HEK293 (cell line): ENCODE measurements around the gene ZNF764.
A peak's percentile ranks its signal among the peaks of the same experiment; 100 is the strongest.

Experiments
- GFI1B ChIP-seq: fragments of 450-650 bp; formaldehyde crosslinking; IDR thresholded peaks from 2 replicates; pipeline ENCODE4 v1.5.1; 2016; ENCODE audit warnings: missing biosample characterization, missing genetic modification characterization
- MYNN ChIP-seq: fragments of 450-650 bp; formaldehyde crosslinking; IDR thresholded peaks from 2 replicates; pipeline ENCODE4 v1.5.1; 2016; ENCODE audit warnings: missing biosample characterization, missing genetic modification characterization, borderline replicate concordance
- MZF1 ChIP-seq: fragments of 450-650 bp; formaldehyde crosslinking; IDR thresholded peaks from 2 replicates; pipeline ENCODE4 v1.5.1; 2017; ENCODE audit warnings: missing biosample characterization, missing genetic modification characterization, borderline replicate concordance
- SP2 ChIP-seq: fragments of 450-650 bp; formaldehyde crosslinking; IDR thresholded peaks from 2 replicates; pipeline ENCODE4 v1.5.1; 2016; ENCODE audit warnings: missing biosample characterization, missing genetic modification characterization
- SP7 ChIP-seq: fragments of 450-650 bp; formaldehyde crosslinking; IDR thresholded peaks from 2 replicates; pipeline ENCODE4 v1.5.1; 2016; ENCODE audit warnings: missing biosample characterization, missing genetic modification characterization
- WT1 ChIP-seq: fragments of 450-650 bp; formaldehyde crosslinking; IDR thresholded peaks from 2 replicates; pipeline ENCODE4 v1.5.1; 2016; ENCODE audit warnings: missing biosample characterization, missing genetic modification characterization
- YY2 ChIP-seq: fragments of 450-650 bp; formaldehyde crosslinking; IDR thresholded peaks from 2 replicates; pipeline ENCODE4 v1.5.1; 2016; ENCODE audit warnings: missing biosample characterization, missing genetic modification characterization
- ZBTB21 ChIP-seq: fragments of 450-650 bp; formaldehyde crosslinking; IDR thresholded peaks from 2 replicates; pipeline ENCODE4 v1.5.1; 2017; ENCODE audit warnings: missing biosample characterization, missing genetic modification characterization
- ZFP3 ChIP-seq: fragments of 450-650 bp; formaldehyde crosslinking; IDR thresholded peaks from 2 replicates; pipeline ENCODE4 v1.5.1; 2016; ENCODE audit warnings: low read depth, missing biosample characterization, missing genetic modification characterization
- ZFP41 ChIP-seq: fragments of 450-650 bp; formaldehyde crosslinking; IDR thresholded peaks from 2 replicates; pipeline ENCODE4 v1.5.1; 2016; ENCODE audit warnings: missing biosample characterization, missing genetic modification characterization, borderline replicate concordance
- ZIC2 ChIP-seq: fragments of 450-650 bp; formaldehyde crosslinking; IDR thresholded peaks from 2 replicates; pipeline ENCODE4 v1.5.1; 2016; ENCODE audit warnings: missing biosample characterization, missing genetic modification characterization
- ZNF132 ChIP-seq: fragments of 450-650 bp; formaldehyde crosslinking; IDR thresholded peaks from 2 replicates; pipeline ENCODE4 v1.5.1; 2017; ENCODE audit warnings: missing biosample characterization, missing genetic modification characterization, borderline replicate concordance
- ZNF133 ChIP-seq: fragments of 450-650 bp; formaldehyde crosslinking; IDR thresholded peaks from 2 replicates; pipeline ENCODE4 v1.5.1; 2016; ENCODE audit warnings: missing biosample characterization, missing genetic modification characterization
- ZNF184 ChIP-seq: fragments of 450-650 bp; IDR thresholded peaks from 2 replicates; pipeline ENCODE4 v1.5.1; 2018; ENCODE audit warnings: missing biosample characterization, mild to moderate bottlenecking, missing genetic modification characterization
- ZNF19 ChIP-seq: fragments of 450-650 bp; formaldehyde crosslinking; IDR thresholded peaks from 2 replicates; pipeline ENCODE4; 2016; ENCODE audit warnings: missing biosample characterization, missing genetic modification characterization, low read depth
- ZNF211 ChIP-seq: fragments of 450-650 bp; formaldehyde crosslinking; IDR thresholded peaks from 2 replicates; pipeline ENCODE4 v1.5.1; 2016; ENCODE audit warnings: low read depth, missing biosample characterization, missing genetic modification characterization
- ZNF214 ChIP-seq: fragments of 450-650 bp; formaldehyde crosslinking; IDR thresholded peaks from 2 replicates; pipeline ENCODE4 v1.5.1; 2017; ENCODE audit warnings: missing biosample characterization, mild to moderate bottlenecking, missing genetic modification characterization, borderline replicate concordance
- ZNF221 ChIP-seq: fragments of 450-650 bp; formaldehyde crosslinking; IDR thresholded peaks from 2 replicates; pipeline ENCODE4 v1.5.1; 2017; ENCODE audit warnings: missing biosample characterization, missing genetic modification characterization, borderline replicate concordance
- ZNF239 ChIP-seq: fragments of 450-650 bp; formaldehyde crosslinking; IDR thresholded peaks from 2 replicates; pipeline ENCODE4 v1.5.1; 2016; ENCODE audit warnings: missing biosample characterization, missing genetic modification characterization
- ZNF37A ChIP-seq: fragments of 450-650 bp; IDR thresholded peaks from 2 replicates; pipeline ENCODE4 v1.5.1; 2018; ENCODE audit warnings: missing biosample characterization, missing genetic modification characterization
- ZNF521 ChIP-seq: fragments of 450-650 bp; formaldehyde crosslinking; IDR thresholded peaks from 2 replicates; pipeline ENCODE4 v1.5.1; 2017; ENCODE audit warnings: missing biosample characterization, mild to moderate bottlenecking, missing genetic modification characterization
- ZNF664 ChIP-seq: fragments of 450-650 bp; formaldehyde crosslinking; IDR thresholded peaks from 2 replicates; pipeline ENCODE4 v1.5.1; 2016; ENCODE audit warnings: missing biosample characterization, missing genetic modification characterization
- ZNF670 ChIP-seq: fragments of 450-650 bp; formaldehyde crosslinking; IDR thresholded peaks from 2 replicates; pipeline ENCODE4 v1.5.1; 2016; ENCODE audit warnings: missing biosample characterization, missing genetic modification characterization, low read depth
- ZSCAN23 ChIP-seq: fragments of 450-650 bp; formaldehyde crosslinking; IDR thresholded peaks from 2 replicates; pipeline ENCODE4 v1.5.1; 2016; ENCODE audit warnings: missing biosample characterization, missing genetic modification characterization
- TF ChIP-seq, protein P1 (sequence below): fragments of 450-650 bp; formaldehyde crosslinking; IDR thresholded peaks from 2 replicates; pipeline ENCODE4 v1.5.1; 2016; ENCODE audit warnings: missing biosample characterization, missing genetic modification characterization, borderline replicate concordance
- TF ChIP-seq, protein P2 (sequence below): IDR thresholded peaks from 2 replicates; pipeline ENCODE4 v1.6.1; 2011; ENCODE audit warnings: mild to moderate bottlenecking, low read depth, low read length, borderline replicate concordance
- TF ChIP-seq, protein P3 (sequence below): sonication (generic); formaldehyde crosslinking; IDR thresholded peaks from 2 replicates; pipeline ENCODE4 v1.8.1; 2022; ENCODE audit warnings: mild to moderate bottlenecking, moderate library complexity, missing genetic modification reagents
- TF ChIP-seq, protein P4 (sequence below): fragments of 450-650 bp; formaldehyde crosslinking; IDR thresholded peaks from 2 replicates; pipeline ENCODE4 v1.5.1; 2016; ENCODE audit warnings: missing biosample characterization, missing genetic modification characterization
- TF ChIP-seq, protein P5 (sequence below): fragments of 450-650 bp; formaldehyde crosslinking; IDR thresholded peaks from 2 replicates; pipeline ENCODE4 v1.5.1; 2016; ENCODE audit warnings: missing biosample characterization, missing genetic modification characterization
- TF ChIP-seq, protein P6 (sequence below): fragments of 450-650 bp; formaldehyde crosslinking; IDR thresholded peaks from 2 replicates; pipeline ENCODE4 v1.5.1; 2016; ENCODE audit warnings: missing biosample characterization, missing genetic modification characterization

The ZNF764 gene

DNA sequence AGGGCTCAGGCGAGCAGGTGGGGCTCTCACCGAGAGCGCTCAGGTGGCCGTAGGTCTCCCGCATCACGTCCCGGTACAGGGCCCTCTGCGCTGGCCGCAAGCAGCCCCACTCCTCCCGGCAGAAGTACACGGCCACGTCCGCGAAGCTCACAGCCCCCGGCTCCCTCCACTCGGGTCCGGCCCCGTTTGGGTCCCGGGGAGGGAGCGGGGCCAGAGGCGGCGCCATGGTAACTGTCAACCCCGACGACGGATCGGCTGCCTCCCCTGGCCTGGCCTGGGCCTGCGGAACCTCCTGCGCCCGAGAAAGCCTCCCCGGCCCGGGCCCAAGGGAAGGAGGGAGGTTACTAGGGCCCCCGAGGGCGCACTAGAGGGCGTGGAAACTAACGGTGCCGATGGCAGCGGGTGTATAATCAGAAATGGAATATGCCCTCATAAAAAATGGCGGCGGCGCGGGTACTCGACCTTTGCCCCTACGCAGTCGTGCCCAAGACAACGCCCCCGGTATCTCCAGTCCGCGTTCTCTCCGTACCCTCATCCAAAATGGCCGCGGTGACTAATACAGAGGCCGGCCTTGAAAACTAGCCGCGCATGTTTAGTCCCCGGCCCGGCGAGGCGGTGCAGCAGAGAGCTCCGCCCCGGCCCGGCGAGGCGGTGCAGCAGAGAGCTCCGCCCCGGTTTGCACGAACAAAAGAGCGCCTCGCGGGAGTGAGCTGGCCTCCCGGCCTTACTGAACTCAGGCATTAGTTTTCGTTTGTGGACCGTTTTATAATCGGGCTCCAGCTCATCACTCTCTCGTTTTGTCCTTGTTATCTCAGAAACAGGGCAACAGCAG, at the start of gene ZNF764 (continued):
- TF ChIP-seq GFI1B (tag by site-specific recombination) (no peak), MZF1 (tag by site-specific recombination) (peak; percentile 69; the same call in 1 of the 2 replicates), ZBTB21 (tag by site-specific recombination) (peak; percentile 34; the same call in 1 of the 2 replicates), ZNF19 (no peak), ZFP3 (no peak), ZNF239 (tag by site-specific recombination) (no peak), ZNF133 (tag by site-specific recombination) (no peak), ZIC2 (tag by site-specific recombination) (peak; percentile 64), ZNF221 (no peak), ZNF211 (tag by site-specific recombination) (no peak), ZNF521 (tag by site-specific recombination) (no peak), ZNF132 (tag by site-specific recombination) (no peak), ZNF664 (no peak), ZNF214 (tag by site-specific recombination) (no peak), ZNF184 (peak; percentile 42; the same call in 1 of the 2 replicates), WT1 (no peak), ZNF670 (tag by site-specific recombination) (no peak), SP2 (tag by site-specific recombination) (peak; percentile 98), ZSCAN23 (tag by site-specific recombination) (no peak; the same call in 1 of the 2 replicates), ZFP41 (tag by site-specific recombination) (no peak), MYNN (0 out of 2 replicates have a peak, but pooled peaks have one; percentile 35), SP7 (tag by site-specific recombination) (peak; percentile 76; the same call in 1 of the 2 replicates), YY2 (tag by site-specific recombination) (peak; percentile 91), ZNF37A (tag by site-specific recombination) (no peak)
- TF ChIP-seq, protein P1, sequence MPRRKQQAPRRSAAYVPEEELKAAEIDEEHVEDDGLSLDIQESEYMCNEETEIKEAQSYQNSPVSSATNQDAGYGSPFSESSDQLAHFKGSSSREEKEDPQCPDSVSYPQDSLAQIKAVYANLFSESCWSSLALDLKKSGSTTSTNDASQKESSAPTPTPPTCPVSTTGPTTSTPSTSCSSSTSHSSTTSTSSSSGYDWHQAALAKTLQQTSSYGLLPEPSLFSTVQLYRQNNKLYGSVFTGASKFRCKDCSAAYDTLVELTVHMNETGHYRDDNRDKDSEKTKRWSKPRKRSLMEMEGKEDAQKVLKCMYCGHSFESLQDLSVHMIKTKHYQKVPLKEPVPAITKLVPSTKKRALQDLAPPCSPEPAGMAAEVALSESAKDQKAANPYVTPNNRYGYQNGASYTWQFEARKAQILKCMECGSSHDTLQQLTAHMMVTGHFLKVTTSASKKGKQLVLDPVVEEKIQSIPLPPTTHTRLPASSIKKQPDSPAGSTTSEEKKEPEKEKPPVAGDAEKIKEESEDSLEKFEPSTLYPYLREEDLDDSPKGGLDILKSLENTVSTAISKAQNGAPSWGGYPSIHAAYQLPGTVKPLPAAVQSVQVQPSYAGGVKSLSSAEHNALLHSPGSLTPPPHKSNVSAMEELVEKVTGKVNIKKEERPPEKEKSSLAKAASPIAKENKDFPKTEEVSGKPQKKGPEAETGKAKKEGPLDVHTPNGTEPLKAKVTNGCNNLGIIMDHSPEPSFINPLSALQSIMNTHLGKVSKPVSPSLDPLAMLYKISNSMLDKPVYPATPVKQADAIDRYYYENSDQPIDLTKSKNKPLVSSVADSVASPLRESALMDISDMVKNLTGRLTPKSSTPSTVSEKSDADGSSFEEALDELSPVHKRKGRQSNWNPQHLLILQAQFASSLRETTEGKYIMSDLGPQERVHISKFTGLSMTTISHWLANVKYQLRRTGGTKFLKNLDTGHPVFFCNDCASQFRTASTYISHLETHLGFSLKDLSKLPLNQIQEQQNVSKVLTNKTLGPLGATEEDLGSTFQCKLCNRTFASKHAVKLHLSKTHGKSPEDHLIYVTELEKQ (tag by site-specific recombination) = no peak
- TF ChIP-seq, protein P2, sequence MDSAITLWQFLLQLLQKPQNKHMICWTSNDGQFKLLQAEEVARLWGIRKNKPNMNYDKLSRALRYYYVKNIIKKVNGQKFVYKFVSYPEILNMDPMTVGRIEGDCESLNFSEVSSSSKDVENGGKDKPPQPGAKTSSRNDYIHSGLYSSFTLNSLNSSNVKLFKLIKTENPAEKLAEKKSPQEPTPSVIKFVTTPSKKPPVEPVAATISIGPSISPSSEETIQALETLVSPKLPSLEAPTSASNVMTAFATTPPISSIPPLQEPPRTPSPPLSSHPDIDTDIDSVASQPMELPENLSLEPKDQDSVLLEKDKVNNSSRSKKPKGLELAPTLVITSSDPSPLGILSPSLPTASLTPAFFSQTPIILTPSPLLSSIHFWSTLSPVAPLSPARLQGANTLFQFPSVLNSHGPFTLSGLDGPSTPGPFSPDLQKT = no peak
- TF ChIP-seq, protein P3, sequence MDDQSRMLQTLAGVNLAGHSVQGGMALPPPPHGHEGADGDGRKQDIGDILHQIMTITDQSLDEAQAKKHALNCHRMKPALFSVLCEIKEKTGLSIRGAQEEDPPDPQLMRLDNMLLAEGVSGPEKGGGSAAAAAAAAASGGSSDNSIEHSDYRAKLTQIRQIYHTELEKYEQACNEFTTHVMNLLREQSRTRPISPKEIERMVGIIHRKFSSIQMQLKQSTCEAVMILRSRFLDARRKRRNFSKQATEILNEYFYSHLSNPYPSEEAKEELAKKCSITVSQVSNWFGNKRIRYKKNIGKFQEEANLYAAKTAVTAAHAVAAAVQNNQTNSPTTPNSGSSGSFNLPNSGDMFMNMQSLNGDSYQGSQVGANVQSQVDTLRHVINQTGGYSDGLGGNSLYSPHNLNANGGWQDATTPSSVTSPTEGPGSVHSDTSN (CRISPR knock-in tag) = no peak
- TF ChIP-seq, protein P4, sequence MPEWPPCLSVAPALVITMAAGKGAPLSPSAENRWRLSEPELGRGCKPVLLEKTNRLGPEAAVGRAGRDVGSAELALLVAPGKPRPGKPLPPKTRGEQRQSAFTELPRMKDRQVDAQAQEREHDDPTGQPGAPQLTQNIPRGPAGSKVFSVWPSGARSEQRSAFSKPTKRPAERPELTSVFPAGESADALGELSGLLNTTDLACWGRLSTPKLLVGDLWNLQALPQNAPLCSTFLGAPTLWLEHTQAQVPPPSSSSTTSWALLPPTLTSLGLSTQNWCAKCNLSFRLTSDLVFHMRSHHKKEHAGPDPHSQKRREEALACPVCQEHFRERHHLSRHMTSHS (tag by site-specific recombination) = no peak
- TF ChIP-seq, protein P5, sequence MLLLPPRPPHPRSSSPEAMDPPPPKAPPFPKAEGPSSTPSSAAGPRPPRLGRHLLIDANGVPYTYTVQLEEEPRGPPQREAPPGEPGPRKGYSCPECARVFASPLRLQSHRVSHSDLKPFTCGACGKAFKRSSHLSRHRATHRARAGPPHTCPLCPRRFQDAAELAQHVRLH (tag by site-specific recombination) = peak; percentile 95
- TF ChIP-seq, protein P6, sequence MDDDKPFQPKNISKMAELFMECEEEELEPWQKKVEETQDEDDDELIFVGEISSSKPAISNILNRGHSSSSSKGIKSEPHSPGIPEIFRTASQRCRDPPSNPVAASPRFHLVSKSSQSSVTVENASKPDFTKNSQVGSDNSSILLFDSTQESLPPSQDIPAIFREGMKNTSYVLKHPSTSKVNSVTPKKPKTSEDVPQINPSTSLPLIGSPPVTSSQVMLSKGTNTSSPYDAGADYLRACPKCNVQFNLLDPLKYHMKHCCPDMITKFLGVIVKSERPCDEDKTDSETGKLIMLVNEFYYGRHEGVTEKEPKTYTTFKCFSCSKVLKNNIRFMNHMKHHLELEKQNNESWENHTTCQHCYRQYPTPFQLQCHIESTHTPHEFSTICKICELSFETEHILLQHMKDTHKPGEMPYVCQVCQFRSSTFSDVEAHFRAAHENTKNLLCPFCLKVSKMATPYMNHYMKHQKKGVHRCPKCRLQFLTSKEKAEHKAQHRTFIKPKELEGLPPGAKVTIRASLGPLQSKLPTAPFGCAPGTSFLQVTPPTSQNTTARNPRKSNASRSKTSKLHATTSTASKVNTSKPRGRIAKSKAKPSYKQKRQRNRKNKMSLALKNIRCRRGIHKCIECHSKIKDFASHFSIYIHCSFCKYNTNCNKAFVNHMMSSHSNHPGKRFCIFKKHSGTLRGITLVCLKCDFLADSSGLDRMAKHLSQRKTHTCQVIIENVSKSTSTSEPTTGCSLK (tag by site-specific recombination) = no peak
